Mesenchymal stem cell (in vitro differentiated cells and primary cell): Measurements from ENCODE around the gene OSM.

Experiments
- DNase-seq: peaks from one replicate; pipeline ENCODE4 v3.0.0-alpha.2; 2013
- H2AFZ ChIP-seq: one replicate; pipeline ENCODE4 v1.6.1; 2013; ENCODE audit warnings: low read depth, mild to moderate bottlenecking, control low read depth, inconsistent platforms, low read length, moderate library complexity
- H2AK5ac ChIP-seq: 2 replicates; pipeline ENCODE4 v1.6.1; 2013; ENCODE audit warnings: low read length, moderate library complexity, mild to moderate bottlenecking, inconsistent platforms; ENCODE audit not compliant: severe bottlenecking
- H2BK120ac ChIP-seq: one replicate; pipeline ENCODE4 v1.6.1; 2013; ENCODE audit warnings: low read depth, mild to moderate bottlenecking, inconsistent platforms, low read length, moderate library complexity
- H2BK12ac ChIP-seq, 2 experiments: one replicate each; pipeline ENCODE4 v1.6.1; 2013; ENCODE audit warnings: inconsistent platforms in 2 of 2, low read length in 2 of 2, mild to moderate bottlenecking in 2 of 2, moderate library complexity in 2 of 2, control low read depth in 1 of 2
- H2BK15ac ChIP-seq: one replicate; pipeline ENCODE4 v1.6.1; 2013; ENCODE audit warnings: mild to moderate bottlenecking, low read depth, inconsistent platforms; ENCODE audit not compliant: poor library complexity, severe bottlenecking
- H2BK5ac ChIP-seq: 2 replicates; pipeline ENCODE4 v1.6.1; 2013; ENCODE audit warnings: low read depth, mild to moderate bottlenecking, low read length, control low read depth, inconsistent platforms; ENCODE audit not compliant: poor library complexity, severe bottlenecking
- H3K14ac ChIP-seq, 2 experiments: one replicate each; pipeline ENCODE4 v1.6.1; 2013; ENCODE audit warnings: inconsistent platforms in 2 of 2, low read length in 2 of 2, control low read depth in 1 of 2, mild to moderate bottlenecking in 1 of 2, moderate library complexity in 1 of 2
- H3K18ac ChIP-seq, 2 experiments: one replicate each; pipeline ENCODE4 v1.6.1; 2013; ENCODE audit warnings: inconsistent platforms in 2 of 2, low read length in 2 of 2, control low read depth in 1 of 2, low read depth in 1 of 2, mild to moderate bottlenecking in 1 of 2
- H3K23ac ChIP-seq, 2 experiments: one replicate each; pipeline ENCODE4 v1.6.1; 2013; ENCODE audit warnings: inconsistent platforms in 2 of 2, low read length in 2 of 2, mild to moderate bottlenecking in 2 of 2, moderate library complexity in 2 of 2, control low read depth in 1 of 2
- H3K27ac ChIP-seq: 2 replicates; pipeline ENCODE4 v1.5.1; 2013; ENCODE audit warnings: mild to moderate bottlenecking, moderate library complexity, low read length, control low read depth, inconsistent platforms; ENCODE audit not compliant: poor library complexity, severe bottlenecking
- H3K27me3 ChIP-seq, 2 experiments: 2 replicates each; pipeline versions ENCODE4 v1.6.1 to v1.7.0; 2013; ENCODE audit warnings: low read length in 2 of 2, mild to moderate bottlenecking in 2 of 2, moderate library complexity in 2 of 2, control low read depth in 1 of 2, inconsistent platforms in 1 of 2; ENCODE audit not compliant: control insufficient read depth in 1 of 2, insufficient read depth in 1 of 2
- H3K36me3 ChIP-seq, 2 experiments: 2 replicates each; pipeline versions ENCODE4 v1.6.1 to v1.7.0; 2013; ENCODE audit warnings: low read length in 2 of 2, control low read depth in 1 of 2, inconsistent platforms in 1 of 2, low read depth in 1 of 2, mild to moderate bottlenecking in 1 of 2; ENCODE audit not compliant: insufficient read depth in 2 of 2, control insufficient read depth in 1 of 2
- H3K4ac ChIP-seq, 2 experiments: one replicate each; pipeline ENCODE4 v1.6.1; 2013; ENCODE audit warnings: inconsistent platforms in 2 of 2, low read length in 2 of 2, mild to moderate bottlenecking in 2 of 2, moderate library complexity in 2 of 2, control low read depth in 1 of 2, low read depth in 1 of 2
- H3K4me1 ChIP-seq: 2 replicates; pipeline ENCODE4 v1.6.1; 2013; ENCODE audit warnings: low read depth, low read length, control low read depth; ENCODE audit not compliant: control insufficient read depth, insufficient read depth
- H3K4me2 ChIP-seq: 2 replicates; pipeline ENCODE4 v1.6.1; 2013; ENCODE audit warnings: low read length, mild to moderate bottlenecking, inconsistent platforms; ENCODE audit not compliant: poor library complexity, severe bottlenecking
- H3K4me3 ChIP-seq, 2 experiments: 2 replicates each; pipeline versions ENCODE4 v1.5.1 to v1.7.0; 2013; ENCODE audit warnings: low read length in 2 of 2, mild to moderate bottlenecking in 2 of 2, control low read depth in 1 of 2, low read depth in 1 of 2; ENCODE audit not compliant: insufficient read depth in 1 of 2
- H3K79me1 ChIP-seq: replicated peaks from 2 replicates; pipeline ENCODE4 v1.6.1; 2013; ENCODE audit warnings: mild to moderate bottlenecking, control low read depth, low read length, inconsistent platforms; ENCODE audit not compliant: poor library complexity, severe bottlenecking
- H3K9ac ChIP-seq: 2 replicates; pipeline ENCODE4 v1.7.0; 2013; ENCODE audit warnings: mild to moderate bottlenecking, low read length, moderate library complexity
- H3K9me3 ChIP-seq: 2 replicates; pipeline ENCODE4 v1.7.0; 2013; ENCODE audit warnings: mild to moderate bottlenecking, low read length; ENCODE audit not compliant: control insufficient read depth
- H4K8ac ChIP-seq: one replicate; pipeline ENCODE4 v1.6.1; 2013; ENCODE audit warnings: inconsistent platforms, mild to moderate bottlenecking, low read length, moderate library complexity
- H4K91ac ChIP-seq: one replicate; pipeline ENCODE4 v1.6.1; 2013; ENCODE audit warnings: mild to moderate bottlenecking, low read length, inconsistent platforms
- WGBS: methylation state at CpG from one replicate; pipeline ENCODE4 v1.1.7; 2013; ENCODE audit warnings: mixed read lengths; 5-methylcytosine and 5-hydroxymethylcytosine counted together

The OSM gene

DNA sequence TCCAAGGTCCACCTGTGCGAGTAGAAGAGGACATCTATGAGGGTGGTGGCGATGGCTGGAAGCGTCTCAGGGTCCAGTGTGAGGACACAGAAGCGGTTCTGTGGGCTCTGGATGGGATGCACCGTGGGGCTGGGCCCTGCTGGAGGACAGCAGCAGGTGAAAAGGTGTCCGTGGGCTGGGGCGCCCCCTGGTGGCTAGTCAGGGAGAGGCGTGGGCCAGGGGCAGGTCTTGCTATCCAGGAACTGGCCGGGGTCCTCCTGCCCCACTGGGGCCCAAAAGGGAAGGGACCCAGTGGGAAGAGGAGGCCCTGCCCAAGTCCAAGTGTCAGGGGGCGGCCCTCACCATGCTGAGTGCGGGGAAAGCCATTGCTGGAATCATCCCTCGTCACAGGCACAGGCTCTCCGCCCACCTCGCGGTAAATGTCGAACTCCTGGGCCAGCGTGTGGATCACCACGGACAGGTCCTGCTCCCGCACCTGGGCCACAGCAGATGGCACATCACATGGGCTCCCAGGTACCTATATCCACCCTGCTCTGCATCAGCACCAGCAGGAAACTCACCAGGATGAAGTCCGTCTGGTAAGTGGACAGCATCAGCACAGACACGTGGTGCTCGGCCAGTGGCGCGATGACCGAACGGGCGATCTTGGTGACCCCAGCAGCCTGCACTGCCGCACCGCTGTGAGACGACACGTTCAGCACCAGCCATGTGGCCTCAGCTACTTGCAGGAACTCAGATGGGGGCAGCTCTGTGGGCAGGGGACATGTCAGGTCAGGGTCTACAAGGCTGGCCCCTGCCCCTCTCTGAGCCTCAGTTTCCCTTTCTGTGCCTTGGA lies 20.4 kb upstream of the OSM start:
- no peak overlapping the region for H3K4ac ChIP-seq
- H2BK5ac ChIP-seq, result no peak overlapping the region
- no peak overlapping the region for H2AK5ac ChIP-seq
- 67% methylated on average over 31 of the region's 31 CpGs for WGBS
- H3K23ac ChIP-seq, result no peak overlapping the region
- H3K79me1 ChIP-seq, result peaks cover 12% of the 10 kb centered on the region
- H4K91ac ChIP-seq, result no peak overlapping the region
- peaks cover 25 to 64% of the 10 kb centered on the region in 2 experiments for H3K36me3 ChIP-seq
- no peak overlapping the region for H2BK15ac ChIP-seq
- no peak overlapping the region for H3K18ac ChIP-seq
- H3K27me3 ChIP-seq, result no peaks in the 10 kb centered on the region
- DNase-seq, result peak; percentile 55
- H3K9me3 ChIP-seq, result no peaks in the 10 kb centered on the region
- no peak overlapping the region for H2BK120ac ChIP-seq
- H2AFZ ChIP-seq, result no peak overlapping the region
- no peak overlapping the region for H3K14ac ChIP-seq
- peaks cover 47% of the 10 kb centered on the region for H3K4me1 ChIP-seq
- no peak overlapping the region for H3K27ac ChIP-seq
- H3K9ac ChIP-seq, result no peak overlapping the region
- H2BK12ac ChIP-seq, result no peak overlapping the region
- no peak overlapping the region for H3K4me3 ChIP-seq
- H4K8ac ChIP-seq, result no peak overlapping the region
- H3K4me2 ChIP-seq, result no peak overlapping the region

DNA sequence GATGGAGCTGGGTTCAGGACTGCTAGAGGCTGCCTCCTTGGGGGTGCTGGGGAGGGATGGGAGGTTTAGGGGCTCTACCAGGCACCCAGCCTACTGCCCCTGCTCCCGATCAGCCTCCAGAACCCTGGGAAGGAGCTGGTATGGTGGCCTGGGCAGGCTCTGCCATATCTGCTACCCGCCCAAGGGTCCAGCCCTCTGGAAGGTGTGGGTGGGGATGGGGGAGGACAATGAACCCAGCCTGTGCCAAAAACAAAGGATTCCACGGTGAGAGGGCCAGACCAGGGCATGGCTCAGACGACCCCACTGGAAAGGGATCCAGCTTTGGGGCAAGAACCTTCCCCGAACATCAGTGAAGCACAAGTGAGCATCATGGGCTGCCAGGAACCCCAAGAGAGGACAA lies 19.7 kb upstream of the OSM start:
- DNase-seq, result no peak
- Histone ChIP-seq H3K4me3 (no peak overlapping the region), H3K23ac (no peak overlapping the region), H3K27ac (no peak overlapping the region), H2AFZ (no peak overlapping the region), H4K8ac (no peak overlapping the region), H2BK12ac (no peak overlapping the region), H3K27me3 (no peaks in the 10 kb centered on the region), H2BK120ac (no peak overlapping the region), H3K9ac (no peak overlapping the region), H3K9me3 (no peaks in the 10 kb centered on the region), H3K18ac (no peak overlapping the region), H3K36me3 (peaks cover 20 to 59% of the 10 kb centered on the region in 2 experiments), H3K14ac (no peak overlapping the region), H2AK5ac (peak overlapping the region; percentile 56), H4K91ac (no peak overlapping the region), H3K79me1 (peaks cover 12% of the 10 kb centered on the region), H2BK15ac (no peak overlapping the region), H3K4me1 (peaks cover 42% of the 10 kb centered on the region), H3K4me2 (no peak overlapping the region), H2BK5ac (no peak overlapping the region), H3K4ac (no peak overlapping the region)
- WGBS, result 92% methylated on average over 5 of the region's 5 CpGs

DNA sequence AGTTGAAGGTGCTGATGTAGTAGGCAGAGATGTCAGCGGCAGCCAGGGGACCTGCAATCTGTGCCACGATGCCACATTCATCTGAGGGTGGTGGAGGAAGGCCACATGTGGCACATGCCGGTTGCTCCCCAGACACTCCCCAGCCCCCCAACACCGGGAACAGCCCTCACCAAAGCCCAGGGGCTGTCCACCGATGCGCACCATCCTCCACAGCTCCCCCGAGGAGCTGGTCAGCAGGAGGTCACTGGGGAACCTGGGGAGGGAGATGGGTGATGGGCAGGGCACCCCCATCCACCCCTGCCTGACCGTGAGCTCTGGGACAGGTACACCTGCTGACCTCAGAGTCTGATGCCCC lies 19.2 kb upstream of the OSM start:
- no peak overlapping the region for H2BK5ac ChIP-seq
- no peak overlapping the region for H3K9ac ChIP-seq
- no peak overlapping the region for H2AK5ac ChIP-seq
- no peak overlapping the region for H3K18ac ChIP-seq
- no peak overlapping the region for H3K4me2 ChIP-seq
- no peak overlapping the region for H3K4me3 ChIP-seq
- no peak overlapping the region for H2BK15ac ChIP-seq
- no peaks in the 10 kb centered on the region for H3K27me3 ChIP-seq
- H3K23ac ChIP-seq, result no peak overlapping the region
- H3K9me3 ChIP-seq, result no peaks in the 10 kb centered on the region
- no peak for DNase-seq
- H3K27ac ChIP-seq, result no peak overlapping the region
- H2BK120ac ChIP-seq, result no peak overlapping the region
- WGBS, result 99% methylated on average over 6 of the region's 8 CpGs
- no peak overlapping the region for H2AFZ ChIP-seq
- no peak overlapping the region for H4K8ac ChIP-seq
- H2BK12ac ChIP-seq, result no peak overlapping the region
- no peak overlapping the region for H3K4ac ChIP-seq
- H4K91ac ChIP-seq, result no peak overlapping the region
- H3K4me1 ChIP-seq, result peaks cover 37% of the 10 kb centered on the region
- peaks cover 12% of the 10 kb centered on the region for H3K79me1 ChIP-seq
- H3K36me3 ChIP-seq, result peaks cover 20 to 56% of the 10 kb centered on the region in 2 experiments
- no peak overlapping the region for H3K14ac ChIP-seq

DNA sequence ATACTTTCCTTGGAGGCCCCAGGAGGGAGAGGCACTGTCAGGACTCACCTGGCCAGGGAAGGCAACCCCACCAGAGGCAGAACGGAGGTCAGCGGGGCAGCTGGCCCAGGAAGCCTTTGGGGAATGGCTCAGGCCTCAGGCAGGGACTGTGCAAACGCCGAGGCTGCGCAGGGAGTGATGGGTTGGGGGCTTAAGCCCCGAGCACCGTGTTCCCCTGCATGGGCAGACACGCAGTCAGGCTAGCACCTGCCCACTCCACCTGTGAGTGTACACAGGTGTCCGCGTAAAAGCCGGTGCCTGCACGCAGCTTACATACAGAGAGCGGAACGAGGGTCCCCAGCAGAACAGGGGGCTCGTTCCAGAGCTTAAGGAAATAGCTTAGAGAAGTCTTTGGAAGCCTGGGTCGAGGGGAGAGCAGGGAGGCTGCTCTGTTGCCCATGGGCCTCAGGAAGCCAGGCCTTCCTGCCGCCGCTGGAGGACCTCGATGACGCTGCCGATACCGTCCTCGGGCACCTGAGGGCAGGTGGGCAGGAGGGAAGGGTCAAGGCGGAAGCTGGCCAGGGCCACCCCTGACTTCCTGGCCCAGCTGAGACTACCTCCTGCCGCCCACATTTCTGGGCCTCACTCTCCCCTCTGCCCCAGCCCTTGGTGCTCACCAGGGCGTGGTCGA lies 18.7 kb upstream of the OSM start:
- Histone ChIP-seq H3K27me3 (no peaks in the 10 kb centered on the region), H3K9ac (no peak overlapping the region), H3K36me3 (peaks cover 20 to 55% of the 10 kb centered on the region in 2 experiments), H2BK15ac (no peak overlapping the region), H2AK5ac (no peak overlapping the region), H3K4me2 (no peak overlapping the region), H2BK120ac (no peak overlapping the region), H2AFZ (no peak overlapping the region), H3K14ac (no peak overlapping the region), H3K23ac (no peak overlapping the region), H3K4ac (no peak overlapping the region), H3K4me3 (peak overlapping the region in 1 of 2 experiments; percentile 24), H4K91ac (no peak overlapping the region), H3K27ac (no peak overlapping the region), H2BK12ac (no peak overlapping the region), H3K18ac (no peak overlapping the region), H3K79me1 (peaks cover 12% of the 10 kb centered on the region), H2BK5ac (no peak overlapping the region), H3K9me3 (no peaks in the 10 kb centered on the region), H3K4me1 (peaks cover 32% of the 10 kb centered on the region), H4K8ac (no peak overlapping the region)
- no peak for DNase-seq
- 89% methylated on average over 19 of the region's 27 CpGs for WGBS
